AG09309 (cell line): ENCODE results near the gene TRIP11.

Source experiments
- DNase-seq: peaks from one replicate; pipeline ENCODE4 v3.0.0-alpha.2; 2010; ENCODE audit warnings: low read depth
- H3K4me3 ChIP-seq: 2 replicates; pipeline ENCODE4 v1.5.1; 2011; ENCODE audit warnings: mild to moderate bottlenecking, low read depth, low read length, moderate library complexity; ENCODE audit not compliant: control insufficient read depth
- CTCF ChIP-seq: IDR thresholded peaks from 2 replicates; pipeline ENCODE4 v1.5.1; 2011; ENCODE audit warnings: mild to moderate bottlenecking, low read depth, low read length, inconsistent platforms; ENCODE audit not compliant: insufficient read depth, control insufficient read depth; ENCODE audit errors: missing control alignments

TRIP11 gene

GRCh38 chr14:92010644-92011043 lies 29.2 kb downstream of the TRIP11 start:
- no peak overlapping the region for H3K4me3 ChIP-seq
- DNase-seq: no peak
- TF ChIP-seq CTCF: no peak

GRCh38 chr14:92009604-92010003 lies 30.3 kb downstream of the TRIP11 start:
- H3K4me3 ChIP-seq: no peak overlapping the region
- no peak for DNase-seq
- TF ChIP-seq CTCF: no peak

GRCh38 chr14:92005019-92005418 lies 34.8 kb downstream of the TRIP11 start:
- no peak for TF ChIP-seq CTCF

GRCh38 chr14:92004062-92004461 lies 35.8 kb downstream of the TRIP11 start:
- H3K4me3 ChIP-seq: no peak overlapping the region
- TF ChIP-seq CTCF: no peak
- no peak for DNase-seq

More at GRCh38 chr14:92005019-92005418, 34.8 kb downstream of the TRIP11 start:
- DNase-seq: no peak
- no peak overlapping the region for H3K4me3 ChIP-seq

GRCh38 chr14:91998667-91999570 lies 40.9 kb downstream of the TRIP11 start:
- DNase-seq: no peak
- no peak for TF ChIP-seq CTCF
- no peak overlapping the region for H3K4me3 ChIP-seq

- TF ChIP-seq CTCF: no peak
- no peak for DNase-seq
- no peak overlapping the region for H3K4me3 ChIP-seq
Observed at GRCh38 chr14:91997492-91997891, 42.4 kb downstream of the TRIP11 start.

GRCh38 chr14:91996948-91997371 lies 42.9 kb downstream of the TRIP11 start:
- DNase-seq: peak; percentile 95
- peak; percentile 61 for TF ChIP-seq CTCF
- no peak overlapping the region for H3K4me3 ChIP-seq
